Stimulated activated CD4-positive, alpha-beta T cell treated with anti-CD3 and anti-CD28 coated beads, TNF-alpha, amount 100 ng/mL, for 24 hours (primary cell): ENCODE results near the gene LOX.

Source experiments
- DNase-seq, 3 experiments: peaks; one replicate each; pipeline ENCODE4 v3.0.0-alpha.2; 2020; ENCODE audit warnings: low read depth in 3 of 3

The LOX gene

DNA sequence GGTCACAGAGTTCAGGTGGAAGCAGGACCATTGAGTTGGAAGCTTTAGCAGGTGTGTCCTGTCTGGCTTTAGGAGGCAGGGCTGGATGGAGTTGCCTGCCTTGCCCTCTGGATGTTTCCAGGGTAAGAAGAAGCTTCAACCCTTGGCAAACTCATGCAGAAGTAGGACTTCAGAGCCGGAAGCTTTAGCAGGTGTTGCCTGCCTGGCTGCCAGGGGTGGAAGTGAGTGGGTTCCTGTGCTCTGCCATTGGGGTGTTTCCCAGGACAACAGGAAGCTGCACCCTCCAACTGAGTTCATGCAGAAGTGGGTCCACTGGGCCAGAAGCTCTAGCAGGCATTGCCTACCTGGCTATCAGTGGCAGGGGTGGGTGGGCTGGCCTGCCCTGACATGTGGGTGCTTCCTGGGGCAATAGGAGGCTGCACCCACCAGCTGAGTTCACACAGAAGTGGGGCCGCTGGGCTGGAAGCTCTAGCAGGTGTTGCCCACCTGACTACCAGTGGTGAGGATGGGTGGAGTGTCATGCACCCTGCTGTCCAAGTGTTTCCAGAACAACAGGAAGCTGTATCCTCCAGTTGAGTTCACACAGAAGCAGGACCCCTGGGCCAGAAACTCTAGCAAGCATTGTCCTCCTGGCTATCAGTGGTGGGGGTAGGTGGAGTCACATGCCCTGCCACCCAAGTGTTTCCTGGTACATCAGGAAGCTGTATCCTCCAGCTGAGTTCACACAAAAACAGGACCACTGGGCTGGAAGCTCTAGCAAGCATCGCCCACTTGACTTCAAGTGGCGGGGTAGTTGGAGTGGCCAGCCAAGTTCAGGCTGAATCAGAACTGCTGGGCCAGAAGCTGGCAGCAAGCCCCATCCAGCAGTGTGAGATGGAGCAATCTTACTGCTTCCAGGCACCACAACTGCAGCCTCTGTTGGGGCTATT, 24.6 kb downstream of the LOX start:
- DNase-seq, result no peak

- no peak for DNase-seq
Observed at GRCh38 chr5:122051569-122051968, 26.5 kb downstream of the LOX start.

DNA sequence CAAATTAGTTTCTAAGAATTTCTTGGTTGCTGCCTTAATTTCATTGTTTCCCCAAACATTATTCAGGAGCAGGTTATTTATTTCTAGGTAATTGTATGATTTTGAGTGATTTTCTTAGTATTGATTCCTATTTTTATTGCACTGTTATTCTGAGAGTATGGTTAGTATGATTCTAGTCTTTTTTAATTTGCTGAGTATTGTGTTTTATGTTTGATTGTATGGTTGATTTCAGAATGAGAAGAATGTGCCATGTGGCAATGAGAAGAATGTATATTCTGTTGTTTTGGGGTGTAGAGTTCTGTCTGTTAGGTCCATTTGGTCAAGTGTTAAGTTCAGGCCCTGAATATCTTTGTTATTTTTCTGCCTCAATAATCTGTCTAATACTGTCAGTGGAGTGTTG, 27.1 kb downstream of the LOX start:
- DNase-seq, result no peak

DNA sequence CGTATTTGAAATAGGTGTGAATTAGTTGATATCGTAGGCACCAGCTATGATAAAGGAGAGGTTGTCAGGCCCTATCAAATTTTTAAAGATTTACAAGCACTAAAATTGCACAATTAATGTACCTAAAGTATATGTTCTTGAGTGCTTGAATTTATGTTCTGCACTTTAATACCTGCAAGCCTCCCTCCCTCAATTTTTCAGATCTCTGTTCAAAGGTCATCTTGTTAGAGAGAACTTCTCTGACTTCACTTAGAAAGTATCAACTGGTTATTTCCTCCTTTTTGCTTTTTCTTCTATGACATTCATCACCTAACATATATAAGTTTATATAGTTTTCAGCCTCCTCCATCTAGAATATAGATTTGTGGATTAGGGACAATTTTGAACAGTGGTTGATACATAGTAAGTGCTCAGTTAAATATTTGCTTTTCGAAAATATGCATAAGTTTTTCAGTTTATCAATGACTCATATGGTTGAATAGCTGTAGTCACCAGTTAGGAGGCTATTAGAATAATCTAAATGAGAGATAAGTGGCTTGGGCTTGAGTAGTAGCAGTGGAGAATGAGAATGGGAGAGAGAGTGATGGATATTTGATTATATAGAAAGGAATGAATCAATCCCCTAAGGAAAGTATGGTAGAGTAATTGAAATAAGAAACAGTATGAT, 37.3 kb downstream of the LOX start:
- no peak for DNase-seq

DNA sequence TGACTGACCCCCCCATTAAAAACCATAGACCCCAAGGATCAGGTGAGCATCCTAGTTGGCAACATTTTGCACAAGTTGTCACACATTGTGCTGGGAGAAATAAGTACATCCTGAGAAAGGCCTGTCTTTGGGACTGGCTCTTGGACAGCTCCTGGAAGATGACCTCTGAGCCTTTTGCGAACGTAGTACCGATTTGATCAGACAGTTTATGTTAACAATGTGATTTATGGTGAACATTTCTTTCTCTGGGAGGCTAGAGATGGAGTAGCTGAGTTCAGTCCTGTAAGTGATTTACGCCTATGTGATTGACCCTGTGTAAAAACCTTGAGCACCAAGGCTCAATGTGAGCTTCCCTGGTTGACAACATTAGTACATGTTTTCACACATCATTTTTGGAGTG, 41.7 kb downstream of the LOX start:
- DNase-seq, result no peak

DNA sequence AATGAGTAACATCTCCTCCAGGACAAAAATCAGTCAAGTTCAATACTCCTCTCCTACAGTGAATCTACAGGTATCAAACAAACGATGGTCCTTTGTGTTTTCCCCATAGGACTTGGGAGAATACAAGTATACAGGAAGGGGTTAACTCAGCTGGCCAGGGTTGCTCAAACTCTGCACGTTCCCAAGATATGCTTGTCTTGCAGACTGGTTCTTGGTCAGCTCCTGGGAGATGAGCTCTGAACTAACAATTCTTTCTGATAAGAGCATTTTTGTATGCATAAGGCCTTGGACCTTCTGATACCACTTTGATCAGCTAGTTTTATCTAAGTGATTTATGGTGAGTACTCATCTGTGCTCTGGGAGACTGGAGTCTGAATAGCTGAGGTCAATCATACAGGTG, 42.1 kb downstream of the LOX start:
- DNase-seq, result no peak

DNA sequence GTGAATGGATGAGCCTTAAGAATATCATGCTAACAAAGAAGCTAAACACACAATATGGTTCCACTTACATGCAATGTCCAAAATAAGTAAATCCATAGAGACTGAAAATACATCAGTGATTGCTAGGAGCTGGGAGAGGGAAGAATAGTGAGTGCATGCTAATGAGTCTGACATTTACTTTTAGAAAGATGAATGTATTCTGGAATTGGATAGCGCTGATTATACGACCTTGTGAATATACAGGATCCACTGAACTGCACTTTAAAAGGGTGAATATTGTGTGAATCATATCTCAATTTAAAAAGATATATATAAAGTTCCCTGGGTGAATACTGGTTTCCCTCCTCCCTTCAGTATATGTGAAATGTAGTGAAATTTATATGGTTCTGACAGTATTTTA, 46.2 kb downstream of the LOX start:
- DNase-seq, result no peak

DNA sequence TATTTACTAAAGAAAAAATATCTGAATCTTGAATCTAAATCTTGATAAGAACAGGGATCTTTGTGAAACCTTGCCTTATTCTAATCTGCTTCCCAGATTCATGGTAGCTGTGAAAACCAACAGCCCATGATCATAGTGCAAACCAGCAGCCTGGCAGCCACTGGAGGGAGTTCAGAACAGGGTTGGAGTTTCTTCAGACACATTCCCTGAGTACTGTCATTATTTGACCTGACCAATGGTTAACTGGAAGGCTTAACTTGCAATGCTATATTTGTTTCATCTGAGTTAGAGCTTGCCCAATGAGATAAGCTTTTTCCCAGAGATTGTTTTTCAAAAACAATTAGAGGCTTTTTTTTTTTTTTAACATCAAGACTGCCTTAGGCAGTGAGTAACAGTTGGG, 47.8 kb downstream of the LOX start:
- no peak for DNase-seq

DNA sequence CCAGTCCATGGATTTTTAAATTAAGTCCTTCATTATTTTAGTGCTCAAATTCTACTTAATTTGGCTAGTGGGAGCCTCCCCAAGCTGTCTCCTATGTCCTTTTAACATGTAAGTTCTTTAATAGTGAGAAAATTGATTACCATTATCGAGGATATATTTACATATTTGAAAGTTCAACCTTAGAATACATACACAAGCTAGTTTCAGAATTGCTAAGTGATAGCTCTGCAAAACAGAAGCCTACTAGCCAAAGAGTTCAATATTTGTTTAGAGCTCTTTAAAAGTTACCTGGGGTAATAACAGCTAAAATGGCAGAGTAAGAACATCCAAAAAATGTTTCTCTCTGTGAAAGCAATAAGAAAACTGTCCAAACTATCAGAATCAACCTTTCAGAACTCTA, 48.2 kb downstream of the LOX start:
- DNase-seq, result no peak

DNA sequence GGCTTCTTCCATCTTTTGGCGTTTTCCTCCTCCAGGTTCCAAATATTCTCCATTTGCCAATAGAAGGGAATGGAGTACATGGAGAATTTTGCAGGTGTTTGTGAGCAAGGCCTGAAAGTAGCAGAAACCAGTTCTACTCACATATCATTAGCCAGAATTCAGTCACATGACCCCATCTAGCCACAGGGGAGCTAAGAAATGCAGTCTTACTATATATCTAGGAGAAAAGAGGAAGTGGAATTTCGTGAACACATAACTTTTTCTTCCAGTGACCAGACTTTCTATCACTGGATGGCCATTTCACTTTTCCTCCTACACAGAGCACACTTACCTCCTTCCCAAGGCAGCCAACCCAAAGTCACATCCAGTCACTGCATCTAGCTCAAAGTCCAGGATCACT, 55.1 kb downstream of the LOX start:
- DNase-seq, result no peak

GRCh38 chr5:122019919-122020590, 58.0 kb downstream of the LOX start:
- DNase-seq, result no peak

- no peak for DNase-seq
Observed at GRCh38 chr5:122015471-122015870, 62.6 kb downstream of the LOX start.

DNA sequence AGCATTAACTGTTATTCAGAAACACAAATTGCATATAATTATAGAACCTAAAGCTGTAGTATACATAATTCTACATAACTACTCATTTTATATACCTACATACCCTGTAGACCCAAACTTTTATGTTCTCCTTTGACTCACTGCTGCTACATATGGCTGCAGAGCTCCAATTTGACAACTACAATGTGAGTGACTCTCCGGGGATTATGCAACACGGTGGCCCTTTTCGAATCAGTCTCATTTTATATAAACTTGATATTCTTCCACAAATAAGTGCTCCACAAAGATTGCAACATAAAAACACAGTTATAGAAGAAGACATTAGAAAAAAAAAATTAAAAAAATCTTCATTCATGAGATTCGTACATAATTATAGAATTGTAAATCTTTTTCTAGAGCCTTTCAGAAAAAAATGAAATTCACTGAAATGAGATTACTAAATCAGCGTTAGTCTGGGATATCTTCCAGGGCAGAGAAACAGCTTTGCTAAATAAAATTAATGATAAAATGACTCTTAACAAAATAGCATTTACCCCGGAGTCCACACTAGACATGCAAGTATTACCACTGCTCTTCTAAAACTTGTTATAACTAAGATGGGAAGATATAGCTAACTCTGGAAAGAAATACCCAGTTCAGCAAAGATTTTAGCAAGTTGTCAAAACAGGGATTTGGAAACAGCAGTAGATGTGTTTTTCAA, 63.7 kb downstream of the LOX start:
- no peak for DNase-seq
